ENCODE data around the gene ALG1. TPM values are rescaled to one million over a fixed set of nuclear protein-coding genes. Genes with fewer than 3 reads are reported as not detected.

ALG1 gene
- total and polyA plus RNA-seq, 2 of the 13 experiments (the other 11 are each of a cell fraction or from before 2014, with no cell fraction given): 43.3 to 75.6 TPM

- no peak for TF ChIP-seq PAWR (CRISPR knock-in tag; IDR thresholded peaks at IDR 0.05; ENCODE audit: borderline replicate concordance)
- no peak for TF ChIP-seq SETDB1 (CRISPR knock-in tag; IDR thresholded peaks at IDR 0.05; ENCODE audit: borderline replicate concordance)
- TF ChIP-seq HIVEP1 (CRISPR knock-in tag; IDR thresholded peaks at IDR 0.05): peak; percentile 83
- TF ChIP-seq KDM4B (CRISPR knock-in tag; IDR thresholded peaks at IDR 0.05): peak; percentile 86
- peak; percentile 85; the same call in 1 of the 2 replicates for TF ChIP-seq ATAD3A (CRISPR knock-in tag; IDR thresholded peaks at IDR 0.05)
- TF ChIP-seq ZGPAT (CRISPR knock-in tag; IDR thresholded peaks at IDR 0.05): peak; percentile 99
- peak; percentile 65; the same call in 1 of the 2 replicates for TF ChIP-seq ZSCAN12 (CRISPR knock-in tag; IDR thresholded peaks at IDR 0.05)
- no peak for TF ChIP-seq NBN (conservative IDR thresholded peaks at IDR 0.05)
- TF ChIP-seq PHF20 (CRISPR knock-in tag; IDR thresholded peaks at IDR 0.05): peak; percentile 100
- TF ChIP-seq, protein P1, sequence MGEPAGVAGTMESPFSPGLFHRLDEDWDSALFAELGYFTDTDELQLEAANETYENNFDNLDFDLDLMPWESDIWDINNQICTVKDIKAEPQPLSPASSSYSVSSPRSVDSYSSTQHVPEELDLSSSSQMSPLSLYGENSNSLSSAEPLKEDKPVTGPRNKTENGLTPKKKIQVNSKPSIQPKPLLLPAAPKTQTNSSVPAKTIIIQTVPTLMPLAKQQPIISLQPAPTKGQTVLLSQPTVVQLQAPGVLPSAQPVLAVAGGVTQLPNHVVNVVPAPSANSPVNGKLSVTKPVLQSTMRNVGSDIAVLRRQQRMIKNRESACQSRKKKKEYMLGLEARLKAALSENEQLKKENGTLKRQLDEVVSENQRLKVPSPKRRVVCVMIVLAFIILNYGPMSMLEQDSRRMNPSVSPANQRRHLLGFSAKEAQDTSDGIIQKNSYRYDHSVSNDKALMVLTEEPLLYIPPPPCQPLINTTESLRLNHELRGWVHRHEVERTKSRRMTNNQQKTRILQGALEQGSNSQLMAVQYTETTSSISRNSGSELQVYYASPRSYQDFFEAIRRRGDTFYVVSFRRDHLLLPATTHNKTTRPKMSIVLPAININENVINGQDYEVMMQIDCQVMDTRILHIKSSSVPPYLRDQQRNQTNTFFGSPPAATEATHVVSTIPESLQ (CRISPR knock-in tag; conservative IDR thresholded peaks at IDR 0.05): no peak; the same call in 1 of the 2 replicates
- TF ChIP-seq SKI (IDR thresholded peaks at IDR 0.05; ENCODE audit: partially characterized antibody): no peak
- TF ChIP-seq ELF1 (CRISPR knock-in tag; IDR thresholded peaks at IDR 0.05): peak; percentile 80
- peak; percentile 96 for TF ChIP-seq ZNF256 (CRISPR knock-in tag; conservative IDR thresholded peaks at IDR 0.05)
- TF ChIP-seq ZBTB1 (CRISPR knock-in tag; IDR thresholded peaks at IDR 0.05; ENCODE audit: borderline replicate concordance): peak; percentile 83; the same call in 1 of the 2 replicates
- peak; percentile 76 to 92 for TF ChIP-seq POLR2A (IDR thresholded peaks at IDR 0.05; ENCODE audit: insufficient read depth in 1 of 2, low read depth in 2 of 2, low read length in 2 of 2)
- TF ChIP-seq, protein P2, sequence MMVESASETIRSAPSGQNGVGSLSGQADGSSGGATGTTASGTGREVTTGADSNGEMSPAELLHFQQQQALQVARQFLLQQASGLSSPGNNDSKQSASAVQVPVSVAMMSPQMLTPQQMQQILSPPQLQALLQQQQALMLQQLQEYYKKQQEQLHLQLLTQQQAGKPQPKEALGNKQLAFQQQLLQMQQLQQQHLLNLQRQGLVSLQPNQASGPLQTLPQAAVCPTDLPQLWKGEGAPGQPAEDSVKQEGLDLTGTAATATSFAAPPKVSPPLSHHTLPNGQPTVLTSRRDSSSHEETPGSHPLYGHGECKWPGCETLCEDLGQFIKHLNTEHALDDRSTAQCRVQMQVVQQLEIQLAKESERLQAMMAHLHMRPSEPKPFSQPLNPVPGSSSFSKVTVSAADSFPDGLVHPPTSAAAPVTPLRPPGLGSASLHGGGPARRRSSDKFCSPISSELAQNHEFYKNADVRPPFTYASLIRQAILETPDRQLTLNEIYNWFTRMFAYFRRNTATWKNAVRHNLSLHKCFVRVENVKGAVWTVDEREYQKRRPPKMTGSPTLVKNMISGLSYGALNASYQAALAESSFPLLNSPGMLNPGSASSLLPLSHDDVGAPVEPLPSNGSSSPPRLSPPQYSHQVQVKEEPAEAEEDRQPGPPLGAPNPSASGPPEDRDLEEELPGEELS (CRISPR knock-in tag; IDR thresholded peaks at IDR 0.05): peak; percentile 74
- no peak for TF ChIP-seq IRX3 (CRISPR knock-in tag; IDR thresholded peaks at IDR 0.05; ENCODE audit: borderline replicate concordance, low read depth)
- peak; percentile 87 for TF ChIP-seq AGO1 (IDR thresholded peaks at IDR 0.05; ENCODE audit: low read depth, low read length, poor library complexity, severe bottlenecking)
- TF ChIP-seq ZNF138 (CRISPR knock-in tag; IDR thresholded peaks at IDR 0.05; ENCODE audit: low read depth): peak; percentile 87; the same call in 1 of the 2 replicates
- peak; percentile 77 for TF ChIP-seq ZBTB38 (CRISPR knock-in tag; IDR thresholded peaks at IDR 0.05)
- TF ChIP-seq ZNF552 (CRISPR knock-in tag; IDR thresholded peaks at IDR 0.05; ENCODE audit: borderline replicate concordance): peak; percentile 72; the same call in 1 of the 2 replicates
- TF ChIP-seq ZNF329 (CRISPR knock-in tag; IDR thresholded peaks at IDR 0.05; ENCODE audit: low read depth): peak; percentile 44; the same call in 1 of the 2 replicates
Measured at GRCh38 chr16:5033256-5034166, 38.1 kb upstream of the ALG1 start, which contains the start of gene NAGPA (continued).
